GM12891 (cell line): ENCODE measurements around the gene CAB39.

ENCODE experiments used
- DNase-seq: peaks from one replicate; pipeline ENCODE4 v3.0.0; 2011; ENCODE audit warnings: low spot score; ENCODE audit not compliant: insufficient read length
- FAIRE-seq: peaks from 2 replicates; lab custom pipeline; 2011; peaks lifted over from hg19 to GRCh38; lab: Jason Lieb, UNC
- PAX5 ChIP-seq: IDR thresholded peaks from 2 replicates; pipeline ENCODE4 v1.6.1; 2011; ENCODE audit warnings: low read length, moderate library complexity, mild to moderate bottlenecking; ENCODE audit not compliant: insufficient read depth, severe bottlenecking
- POLR2A ChIP-seq: IDR thresholded peaks from 2 replicates; pipeline ENCODE4 v1.6.1; 2011; ENCODE audit warnings: low read depth, low read length, control low read depth
- POLR2AphosphoS5 ChIP-seq: IDR thresholded peaks from 2 replicates; pipeline ENCODE4 v1.6.1; 2011; ENCODE audit warnings: low read depth, low read length, control low read depth
- POU2F2 ChIP-seq: IDR thresholded peaks from 2 replicates; pipeline ENCODE4 v1.6.1; 2011; ENCODE audit warnings: low read depth, mild to moderate bottlenecking, control low read depth, low read length, moderate library complexity
- SPI1 ChIP-seq: IDR thresholded peaks from 2 replicates; pipeline ENCODE4 v1.6.1; 2011; ENCODE audit warnings: low read depth, low read length, control low read depth
- TAF1 ChIP-seq: IDR thresholded peaks from 2 replicates; pipeline ENCODE4 v1.6.1; 2011; ENCODE audit warnings: low read depth, low read length, control low read depth

Gene CAB39

DNA sequence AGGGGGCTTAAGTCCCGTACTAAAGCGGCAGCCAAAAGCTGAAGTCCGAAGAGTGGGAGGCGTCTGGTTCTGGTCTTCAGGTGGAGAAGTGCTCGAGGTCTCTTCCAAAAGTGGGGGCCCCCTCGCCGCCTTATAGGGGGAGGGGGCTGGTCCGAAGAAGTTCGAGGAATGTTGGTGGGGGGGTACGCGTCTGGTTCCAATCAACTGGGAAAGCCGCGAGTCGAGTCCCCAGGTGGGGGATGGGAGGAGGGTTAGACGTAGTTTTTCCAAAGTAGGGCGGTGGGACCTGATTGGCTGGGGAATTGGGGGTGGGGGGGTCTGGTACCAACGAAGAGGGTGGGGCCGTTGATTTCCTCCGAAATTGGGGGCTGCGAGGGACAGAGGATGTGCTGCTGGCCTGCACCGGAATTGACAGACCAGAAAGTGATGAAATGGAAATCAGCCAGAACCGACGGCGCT, 152.7 kb downstream of the CAB39 start:
- DNase-seq: no peak
- TF ChIP-seq SPI1 (no peak), POLR2A (no peak), POLR2AphosphoS5 (no peak), TAF1 (no peak), POU2F2 (no peak), PAX5 (no peak)
- FAIRE-seq: no peak

DNA sequence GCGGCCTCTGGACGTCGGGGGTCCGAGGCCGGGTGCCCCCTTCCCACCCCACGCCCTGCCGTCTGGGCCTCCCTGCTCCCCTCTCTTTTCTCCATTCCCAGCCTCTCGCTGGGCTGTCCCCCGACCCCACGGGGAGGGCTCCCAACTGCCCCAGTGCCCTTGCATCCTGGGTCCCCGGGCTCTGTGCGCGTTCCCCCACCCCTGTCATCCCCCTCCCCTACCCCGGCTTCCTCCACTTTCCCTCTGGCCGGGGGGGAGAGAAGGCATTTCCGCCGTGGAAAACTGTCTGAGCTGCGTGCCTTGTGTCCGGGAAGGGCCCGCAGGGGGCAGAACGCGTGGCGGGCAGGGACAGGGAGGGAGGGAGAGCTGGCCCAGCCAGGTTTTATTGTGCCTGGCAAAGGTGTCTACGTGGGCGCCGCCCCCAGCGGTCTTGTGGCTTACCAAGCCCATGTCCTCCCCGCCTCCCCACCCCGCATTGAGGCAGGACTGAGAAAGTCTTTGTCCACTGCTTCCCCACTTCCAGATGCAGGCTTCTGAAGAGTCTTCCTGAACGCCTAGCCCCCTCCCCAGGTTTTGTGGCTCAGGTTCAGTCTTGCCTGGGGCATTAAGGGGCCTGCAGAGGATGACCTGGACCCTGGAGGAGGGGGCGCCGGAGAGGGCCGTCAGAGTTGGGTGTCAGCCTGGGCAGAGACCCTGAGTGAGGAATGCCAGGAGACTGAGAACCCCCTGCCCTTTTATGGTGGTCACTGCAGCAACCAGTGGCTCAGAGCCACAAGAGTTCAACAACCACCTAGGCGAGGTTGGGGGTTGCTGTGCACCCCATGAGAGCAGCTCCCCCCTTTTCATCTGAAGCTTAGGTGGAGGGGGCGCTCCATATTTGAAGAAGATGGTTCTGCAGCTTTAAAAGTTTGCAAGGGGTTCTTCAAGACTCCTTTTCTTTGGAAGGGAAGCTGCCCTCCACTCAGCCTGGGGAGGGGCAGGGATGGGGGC, 153.4 kb downstream of the CAB39 start:
- FAIRE-seq (peak; percentile 87), DNase-seq (no peak)
- TF ChIP-seq TAF1 (no peak), POU2F2 (no peak), SPI1 (no peak), POLR2A (no peak), PAX5 (no peak), POLR2AphosphoS5 (no peak)

DNA sequence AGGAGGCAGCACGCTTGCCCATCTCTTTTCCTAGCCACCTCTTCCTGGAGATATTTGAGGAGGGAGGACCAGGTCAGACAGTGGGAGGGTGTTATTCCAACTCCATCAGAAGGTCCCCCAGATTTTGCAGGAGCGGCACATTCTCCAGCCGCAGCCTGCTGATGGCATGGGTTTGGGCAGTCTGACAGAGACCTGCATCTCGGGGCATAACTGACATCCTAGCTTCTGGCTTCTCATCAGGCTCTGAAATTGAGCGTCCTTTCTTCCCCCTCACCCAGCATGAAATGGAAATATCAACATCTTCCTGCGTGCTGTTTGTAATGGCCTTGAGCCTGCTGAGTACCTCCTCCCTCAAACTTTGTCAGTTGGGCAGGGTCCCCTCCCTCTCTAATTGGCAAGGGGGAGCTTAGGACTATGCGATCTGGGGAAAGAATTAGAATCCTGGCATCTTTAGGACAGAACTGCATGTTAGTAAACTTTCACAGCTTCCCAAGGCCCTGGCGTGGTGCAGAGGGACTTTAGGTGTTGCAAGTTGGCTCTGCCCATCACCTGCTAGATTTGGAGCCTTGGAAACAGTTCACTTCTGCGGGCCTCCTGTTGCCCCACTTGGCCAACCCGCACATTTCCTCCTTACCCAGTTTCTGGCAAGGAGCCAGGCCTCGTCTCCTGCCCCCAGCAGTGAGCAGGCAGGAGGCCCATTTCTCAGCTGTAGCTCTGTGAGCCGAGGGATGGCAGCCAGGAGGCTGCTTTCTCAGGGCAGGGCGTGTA, 154.3 kb downstream of the CAB39 start:
- FAIRE-seq (peak; percentile 62), DNase-seq (no peak)
- TF ChIP-seq POLR2AphosphoS5 (no peak), POLR2A (no peak), POU2F2 (no peak), TAF1 (no peak), PAX5 (no peak), SPI1 (no peak)

- DNase-seq (no peak), FAIRE-seq (peak; percentile 9)
- no peak for TF ChIP-seq TAF1
- TF ChIP-seq PAX5: no peak
- TF ChIP-seq POLR2A: no peak
- TF ChIP-seq SPI1: no peak
- TF ChIP-seq POLR2AphosphoS5: no peak
- TF ChIP-seq POU2F2: no peak
Measured at GRCh38 chr2:230868161-230868946, 155.7 kb downstream of the CAB39 start.

DNA sequence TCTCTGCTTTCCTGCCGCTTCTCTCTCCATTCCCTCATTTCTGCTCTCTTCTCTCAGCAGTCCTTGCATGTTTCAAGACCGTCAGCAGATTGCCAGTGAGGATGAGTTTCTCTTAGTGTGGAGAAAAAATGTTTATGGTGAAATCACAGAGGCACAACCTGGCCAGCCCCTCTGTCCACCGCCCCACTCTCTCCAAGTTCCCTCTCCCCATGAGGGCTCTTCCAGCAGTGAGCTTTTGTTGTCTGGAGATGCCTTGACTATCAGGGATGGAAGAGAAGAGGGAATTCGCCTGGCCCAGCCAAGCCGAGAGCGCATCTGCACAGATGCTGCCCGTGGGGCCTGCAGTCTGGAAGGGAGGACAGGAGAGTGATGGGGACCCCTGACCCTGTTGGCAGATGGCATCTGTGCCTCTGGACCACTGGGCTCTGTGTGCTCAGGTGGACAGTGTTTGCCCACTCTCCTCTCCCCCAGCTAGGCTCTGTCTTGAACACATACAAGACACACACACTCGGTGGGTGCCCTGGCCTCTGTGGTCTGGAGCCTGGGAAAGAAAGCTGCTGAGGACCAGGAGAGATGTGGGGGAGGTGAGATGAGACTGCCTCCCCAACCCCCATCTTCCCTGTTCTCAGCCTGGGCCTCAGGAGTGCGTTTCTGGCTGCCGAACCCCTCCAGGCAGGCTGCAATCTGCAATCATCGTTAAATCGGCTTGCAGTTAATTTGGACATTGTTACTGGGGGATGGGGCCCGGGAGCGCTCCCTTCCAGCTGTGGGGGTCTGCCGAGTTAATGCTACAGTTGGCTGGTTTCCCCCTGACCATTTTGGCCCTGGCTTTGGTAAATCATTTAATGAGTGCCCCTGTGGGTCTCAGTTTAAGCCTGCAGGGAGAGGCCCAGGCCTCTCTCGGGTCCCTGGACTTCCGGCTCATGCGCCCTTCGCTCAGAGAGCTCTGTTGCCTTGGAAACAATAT, 156.6 kb downstream of the CAB39 start:
- FAIRE-seq (peak; percentile 71), DNase-seq (no peak)
- no peak for TF ChIP-seq PAX5
- TF ChIP-seq TAF1: no peak
- no peak for TF ChIP-seq SPI1
- TF ChIP-seq POLR2AphosphoS5: no peak
- no peak for TF ChIP-seq POLR2A
- TF ChIP-seq POU2F2: no peak

GRCh38 chr2:230869914-230870543, 157.4 kb downstream of the CAB39 start:
- FAIRE-seq (peak; percentile 16), DNase-seq (no peak)
- TF ChIP-seq PAX5: no peak
- no peak for TF ChIP-seq POLR2A
- no peak for TF ChIP-seq POLR2AphosphoS5
- TF ChIP-seq POU2F2: no peak
- no peak for TF ChIP-seq SPI1
- TF ChIP-seq TAF1: no peak
